IMR-90 (cell line): ENCODE results near the gene HDAC5. TPM values are rescaled to one million over a fixed set of nuclear protein-coding genes. Genes with fewer than 3 reads are reported as not detected.

ENCODE experiments used
- ATAC-seq: fragments of 200-7000 bp; cut with Tn5 transposase; 2 replicates; pipeline ENCODE4 v1.9.1; 2020; ENCODE audit warnings: low read depth, mild to moderate bottlenecking, moderate library complexity
- BruUV-seq: library from RNA; stranded (reverse); fragments of 400-500 nt; replicated peaks from 2 replicates; lab custom pipeline; 2021; lab: Mats Ljungman, UMichigan
- CTCF ChIA-PET: fragments of 300-600 bp; formaldehyde crosslinking; extraction: SDS; loops from one replicate; lab custom pipeline; 2021; ENCODE audit warnings: antibody characterized with exemption; lab: Yijun Ruan, JAX
- POLR2A ChIA-PET: fragments of 300-600 bp; sonication (Branson Sonifier 250); formaldehyde crosslinking; loops from one replicate; lab custom pipeline; 2022; ENCODE audit warnings: antibody characterized with exemption; ENCODE audit not compliant: unreplicated experiment; lab: Charles Lee
- DNase-seq: peaks from one replicate; pipeline ENCODE4 v3.0.0; 2013
- H2AFZ ChIP-seq: replicated peaks from 2 replicates; pipeline ENCODE3; 2013; ENCODE audit warnings: low read length, mild to moderate bottlenecking; ENCODE audit not compliant: poor library complexity
- H2AK5ac ChIP-seq: 2 replicates; pipeline ENCODE4 v1.6.1; 2013; ENCODE audit warnings: low read depth, low read length, inconsistent platforms
- H2AK9ac ChIP-seq: replicated peaks from 2 replicates; pipeline ENCODE3; 2013; ENCODE audit warnings: mild to moderate bottlenecking, low read depth, low read length, moderate library complexity; ENCODE audit not compliant: poor library complexity
- H2BK120ac ChIP-seq: 2 replicates; pipeline ENCODE4 v1.6.1; 2013; ENCODE audit warnings: low read depth, low read length, inconsistent platforms
- H2BK15ac ChIP-seq: 3 replicates; pipeline ENCODE4 v1.6.1; 2013; ENCODE audit warnings: low read depth, low read length, inconsistent platforms
- H2BK20ac ChIP-seq: 2 replicates; pipeline ENCODE4 v1.6.1; 2013; ENCODE audit warnings: low read depth, mild to moderate bottlenecking, inconsistent platforms, low read length, moderate library complexity
- H2BK5ac ChIP-seq: 2 replicates; pipeline ENCODE4 v1.6.1; 2013; ENCODE audit warnings: mild to moderate bottlenecking, low read depth, low read length, inconsistent platforms; ENCODE audit not compliant: poor library complexity, severe bottlenecking
- H3K14ac ChIP-seq: replicated peaks from 2 replicates; pipeline ENCODE4 v1.6.1; 2013; ENCODE audit warnings: low read depth, low read length, inconsistent platforms
- H3K18ac ChIP-seq: 2 replicates; pipeline ENCODE4 v1.6.1; 2013; ENCODE audit warnings: low read depth, low read length, control low read depth
- H3K23ac ChIP-seq: 2 replicates; pipeline ENCODE4 v1.6.1; 2013; ENCODE audit warnings: low read depth, low read length, inconsistent platforms
- H3K27ac ChIP-seq: 2 replicates; pipeline ENCODE4 v1.5.1; 2013; ENCODE audit warnings: mild to moderate bottlenecking, control low read depth, low read length; ENCODE audit not compliant: insufficient read depth
- H3K27me3 ChIP-seq: 2 replicates; pipeline ENCODE4 v1.6.1; 2013; ENCODE audit warnings: low read length; ENCODE audit not compliant: control insufficient read depth, insufficient read depth
- H3K36me3 ChIP-seq: 2 replicates; pipeline ENCODE4 v1.6.1; 2013; ENCODE audit warnings: low read length, mixed read lengths; ENCODE audit not compliant: control insufficient read depth, insufficient read depth
- H3K4ac ChIP-seq: 2 replicates; pipeline ENCODE4 v1.6.1; 2013; ENCODE audit warnings: low read depth, low read length, inconsistent platforms
- H3K4me1 ChIP-seq: 2 replicates; pipeline ENCODE4 v1.6.1; 2013; ENCODE audit warnings: low read length, mixed read lengths; ENCODE audit not compliant: control insufficient read depth, insufficient read depth
- H3K4me2 ChIP-seq: 2 replicates; pipeline ENCODE4 v1.6.1; 2013; ENCODE audit warnings: low read depth, mild to moderate bottlenecking, control low read depth, low read length, moderate library complexity
- H3K4me3 ChIP-seq: 2 replicates; pipeline ENCODE4 v1.5.1; 2013; ENCODE audit warnings: low read depth, mild to moderate bottlenecking, control low read depth, low read length, moderate library complexity; ENCODE audit not compliant: insufficient read depth
- H3K56ac ChIP-seq: 2 replicates; pipeline ENCODE4 v1.6.1; 2013; ENCODE audit warnings: low read length, inconsistent platforms; ENCODE audit not compliant: insufficient read depth; ENCODE audit errors: extremely low read depth
- H3K79me1 ChIP-seq, 2 experiments: 2 replicates each; pipeline ENCODE4 v1.6.1; 2013; ENCODE audit warnings: low read length in 2 of 2, inconsistent platforms in 1 of 2, low read depth in 1 of 2
- H3K9ac ChIP-seq: 2 replicates; pipeline ENCODE4 v1.6.1; 2013; ENCODE audit warnings: low read depth, low read length, control low read depth
- H3K9me1 ChIP-seq: 2 replicates; pipeline ENCODE4 v1.6.1; 2013; ENCODE audit warnings: low read length, inconsistent platforms; ENCODE audit not compliant: insufficient read depth
- H3K9me3 ChIP-seq: 2 replicates; pipeline ENCODE4 v1.6.1; 2013; ENCODE audit warnings: low read length; ENCODE audit not compliant: control insufficient read depth, insufficient read depth
- H4K20me1 ChIP-seq: 2 replicates; pipeline ENCODE4 v1.6.1; 2013; ENCODE audit warnings: low read length, inconsistent platforms; ENCODE audit not compliant: insufficient read depth
- H4K5ac ChIP-seq: 2 replicates; pipeline ENCODE4 v1.6.1; 2013; ENCODE audit warnings: mild to moderate bottlenecking, low read depth, low read length, control low read depth
- H4K8ac ChIP-seq, 2 experiments: 2 replicates each; pipeline ENCODE4 v1.6.1; 2013; ENCODE audit warnings: low read depth in 2 of 2, low read length in 2 of 2, control low read depth in 1 of 2, inconsistent platforms in 1 of 2
- H4K91ac ChIP-seq: 2 replicates; pipeline ENCODE4 v1.6.1; 2013; ENCODE audit warnings: low read depth, low read length, inconsistent platforms; ENCODE audit not compliant: insufficient read depth
- BHLHE40 ChIP-seq: fragments of 150-350 bp; IDR thresholded peaks from 2 replicates; pipeline ENCODE4 v1.6.1; 2016; ENCODE audit warnings: mild to moderate bottlenecking, low read depth, low read length
- CEBPB ChIP-seq: IDR thresholded peaks from 2 replicates; pipeline ENCODE4 v1.6.1; 2012; ENCODE audit warnings: low read depth, low read length, improper control_type of control experiment
- CHD1 ChIP-seq: IDR thresholded peaks from 2 replicates; pipeline ENCODE4 v1.6.1; 2012; ENCODE audit warnings: low read depth, low read length, improper control_type of control experiment
- ELK1 ChIP-seq: fragments of 150-350 bp; IDR thresholded peaks from 2 replicates; pipeline ENCODE4 v1.6.1; 2016; ENCODE audit warnings: low read depth, mild to moderate bottlenecking, low read length, moderate library complexity, borderline replicate concordance
- FOS ChIP-seq: fragments of 150-350 bp; IDR thresholded peaks from 2 replicates; pipeline ENCODE4 v1.6.1; 2016; ENCODE audit warnings: low read depth, low read length
- MAFK ChIP-seq: IDR thresholded peaks from 2 replicates; pipeline ENCODE4 v1.6.1; 2012; ENCODE audit warnings: low read depth, low read length, improper control_type of control experiment
- MXI1 ChIP-seq: IDR thresholded peaks from 2 replicates; pipeline ENCODE4 v1.6.1; 2012; ENCODE audit warnings: low read depth, mild to moderate bottlenecking, low read length, moderate library complexity, borderline replicate concordance
- NFE2L2 ChIP-seq: fragments of 150-350 bp; IDR thresholded peaks from 2 replicates; pipeline ENCODE4 v1.6.1; 2016; ENCODE audit warnings: low read depth, mild to moderate bottlenecking, low read length
- POLR2A ChIP-seq: IDR thresholded peaks from 2 replicates; pipeline ENCODE4 v1.6.1; 2012; ENCODE audit warnings: mild to moderate bottlenecking, low read depth, low read length
- RAD21 ChIP-seq: IDR thresholded peaks from 2 replicates; pipeline ENCODE4 v1.6.1; 2012; ENCODE audit warnings: low read length, improper control_type of control experiment
- RFX5 ChIP-seq: IDR thresholded peaks from 2 replicates; pipeline ENCODE4 v1.8.0; 2012; ENCODE audit warnings: low read depth, mild to moderate bottlenecking, low read length, moderate library complexity
- SMC3 ChIP-seq: fragments of 150-350 bp; IDR thresholded peaks from 2 replicates; pipeline ENCODE4 v1.6.1; 2016; ENCODE audit warnings: low read depth, mild to moderate bottlenecking, antibody characterized with exemption, low read length, moderate library complexity
- WGBS, 2 experiments: methylation state at CpG; one replicate each; pipeline versions ENCODE4 v1.1.5 to v1.1.7; 2013; ENCODE audit warnings: missing lambda C conversion rate in 2 of 2; ENCODE audit not compliant: insufficient read length in 1 of 2; ENCODE audit errors: extremely low coverage in 2 of 2; 5-methylcytosine and 5-hydroxymethylcytosine counted together
- dilution Hi-C: fragments of 300-500 bp; cut with HindIII; formaldehyde crosslinking; loops from one replicate; pipeline ENCODE4 v1.14.3; 2018; ENCODE audit warnings: low sequenced_read_pairs; ENCODE audit not compliant: unreplicated experiment
- in situ Hi-C: fragments of 300-500 bp; cut with MboI; formaldehyde crosslinking; loops from 3 replicates; pipeline ENCODE4 v1.14.3; 2019; ENCODE audit warnings: low sequenced_read_pairs, inconsistent platforms, mixed read lengths
- intact Hi-C: fragments of 100-400 bp; cut with micrococcal nuclease; formaldehyde crosslinking; loops from 2 replicates; pipeline ENCODE4 v1.10.0; 2022
- polyA plus RNA-seq, 3 experiments: library from polyadenylated mRNA; depleted of rRNA; stranded (reverse); fragments of >200 nt; gene quantifications; 2 replicates each; pipeline ENCODE4 v1.2.3, GENCODE V29; 2012; ENCODE audit warnings: low replicate concordance in 1 of 3
- total RNA-seq: library from RNA; depleted of rRNA; stranded (reverse); fragments of >200 nt; gene quantifications from 2 replicates; pipeline ENCODE4 v1.2.3, GENCODE V29; 2012

Gene HDAC5
- total and polyA plus RNA-seq, 2 of the 4 experiments (the other 2 are of a cell fraction): 47.0 to 61.3 TPM

DNA sequence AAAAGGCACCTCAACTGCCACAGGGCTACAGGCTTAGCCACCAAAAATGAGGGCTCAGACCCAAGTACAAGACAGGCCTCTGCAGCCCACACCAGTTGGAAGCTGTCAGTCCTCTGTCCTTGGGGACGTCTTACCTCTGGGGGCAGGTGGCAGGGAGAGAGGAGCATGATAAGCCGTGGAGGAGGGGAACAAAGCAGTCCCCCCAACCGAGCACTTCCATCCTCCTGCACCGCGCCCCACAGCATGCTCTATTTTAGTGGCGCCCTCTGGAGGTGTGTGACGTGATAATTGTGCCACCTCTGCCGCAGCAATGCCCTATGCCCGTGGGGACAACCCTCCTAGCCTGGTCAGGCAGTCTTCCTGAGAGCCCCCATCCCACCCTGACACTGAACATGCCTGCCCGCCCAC lies 39.3 kb downstream of the HDAC5 start:
- Histone ChIP-seq H3K4me3 (no peak overlapping the region), H4K91ac (no peak overlapping the region), H4K8ac (no peak overlapping the region), H3K4me1 (peaks cover 21% of the 10 kb centered on the region), H3K4ac (no peak overlapping the region; the same call in 1 of the 2 replicates), H3K9me3 (no peaks in the 10 kb centered on the region), H2BK15ac (no peak overlapping the region), H3K9ac (no peak overlapping the region), H3K36me3 (peaks cover 45% of the 10 kb centered on the region), H3K4me2 (no peak overlapping the region), H2BK5ac (peak overlapping the region; percentile 31), H2BK20ac (no peak overlapping the region), H3K79me1 (peaks cover 19 to 85% of the 10 kb centered on the region in 2 experiments), H2AFZ (no peak overlapping the region), H3K14ac (no peak overlapping the region), H3K27ac (no peak overlapping the region), H2BK120ac (no peak overlapping the region), H3K56ac (no peak overlapping the region), H4K20me1 (peaks cover 10% of the 10 kb centered on the region; the same call in 1 of the 2 replicates), H2AK5ac (0 out of 2 replicates have a peak overlapping the region, but pooled peaks have one; percentile 29), H3K23ac (no peak overlapping the region), H4K5ac (no peak overlapping the region), H3K27me3 (no peaks in the 10 kb centered on the region), H3K18ac (no peak overlapping the region), H3K9me1 (peaks cover 17% of the 10 kb centered on the region), H2AK9ac (peak overlapping the region; percentile 7)
- CTCF ChIA-PET: no interaction called here
- no TSS peak for BruUV-seq
- ATAC-seq (no peak), DNase-seq (no peak)
- dilution Hi-C loops (no loop called here), intact Hi-C loops (no loop called here), in situ Hi-C loops (no loop called here)
- no peak for TF ChIP-seq POLR2A
- no peak for TF ChIP-seq RFX5
- no peak for TF ChIP-seq CEBPB
- no peak for TF ChIP-seq BHLHE40
- TF ChIP-seq RAD21: peak; percentile 26; the same call in 1 of the 2 replicates
- no peak for TF ChIP-seq MXI1
- TF ChIP-seq FOS: no peak
- no peak for TF ChIP-seq ELK1
- TF ChIP-seq NFE2L2: no peak
- peak; percentile 23; the same call in 1 of the 2 replicates for TF ChIP-seq SMC3
- no peak for TF ChIP-seq CHD1
- no peak for TF ChIP-seq MAFK
- POLR2A ChIA-PET: no interaction called here
- 77% methylated on average over 6 of the region's 10 CpGs; no CpG with 5 or more reads in 1 of the 2 experiments for WGBS, 2 experiments
